GM12891 (cell line): ENCODE results near the gene DELE1. TPM values are rescaled to one million over a fixed set of nuclear protein-coding genes. Genes with fewer than 3 reads are reported as not detected.

Source experiments
- DNase-seq: peaks from one replicate; pipeline ENCODE4 v3.0.0; 2011; ENCODE audit warnings: low spot score; ENCODE audit not compliant: insufficient read length
- FAIRE-seq: peaks from 2 replicates; lab custom pipeline; 2011; peaks lifted over from hg19 to GRCh38; lab: Jason Lieb, UNC
- PAX5 ChIP-seq: IDR thresholded peaks from 2 replicates; pipeline ENCODE4 v1.6.1; 2011; ENCODE audit warnings: low read length, moderate library complexity, mild to moderate bottlenecking; ENCODE audit not compliant: insufficient read depth, severe bottlenecking
- POLR2A ChIP-seq: IDR thresholded peaks from 2 replicates; pipeline ENCODE4 v1.6.1; 2011; ENCODE audit warnings: low read depth, low read length, control low read depth
- POLR2AphosphoS5 ChIP-seq: IDR thresholded peaks from 2 replicates; pipeline ENCODE4 v1.6.1; 2011; ENCODE audit warnings: low read depth, low read length, control low read depth
- POU2F2 ChIP-seq: IDR thresholded peaks from 2 replicates; pipeline ENCODE4 v1.6.1; 2011; ENCODE audit warnings: low read depth, mild to moderate bottlenecking, control low read depth, low read length, moderate library complexity
- SPI1 ChIP-seq: IDR thresholded peaks from 2 replicates; pipeline ENCODE4 v1.6.1; 2011; ENCODE audit warnings: low read depth, low read length, control low read depth
- TAF1 ChIP-seq: IDR thresholded peaks from 2 replicates; pipeline ENCODE4 v1.6.1; 2011; ENCODE audit warnings: low read depth, low read length, control low read depth
- polyA plus RNA-seq: library from polyadenylated mRNA; unstranded; fragments of >200 nt; gene quantifications from one replicate; pipeline ENCODE4 v1.2.1, GENCODE V29; 2012; ENCODE audit warnings: low read depth, missing spikeins, inconsistent platforms; ENCODE audit not compliant: missing spikeins

DELE1 gene, protein sequence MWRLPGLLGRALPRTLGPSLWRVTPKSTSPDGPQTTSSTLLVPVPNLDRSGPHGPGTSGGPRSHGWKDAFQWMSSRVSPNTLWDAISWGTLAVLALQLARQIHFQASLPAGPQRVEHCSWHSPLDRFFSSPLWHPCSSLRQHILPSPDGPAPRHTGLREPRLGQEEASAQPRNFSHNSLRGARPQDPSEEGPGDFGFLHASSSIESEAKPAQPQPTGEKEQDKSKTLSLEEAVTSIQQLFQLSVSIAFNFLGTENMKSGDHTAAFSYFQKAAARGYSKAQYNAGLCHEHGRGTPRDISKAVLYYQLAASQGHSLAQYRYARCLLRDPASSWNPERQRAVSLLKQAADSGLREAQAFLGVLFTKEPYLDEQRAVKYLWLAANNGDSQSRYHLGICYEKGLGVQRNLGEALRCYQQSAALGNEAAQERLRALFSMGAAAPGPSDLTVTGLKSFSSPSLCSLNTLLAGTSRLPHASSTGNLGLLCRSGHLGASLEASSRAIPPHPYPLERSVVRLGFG
- polyA plus RNA-seq: 32.8 TPM

DNA sequence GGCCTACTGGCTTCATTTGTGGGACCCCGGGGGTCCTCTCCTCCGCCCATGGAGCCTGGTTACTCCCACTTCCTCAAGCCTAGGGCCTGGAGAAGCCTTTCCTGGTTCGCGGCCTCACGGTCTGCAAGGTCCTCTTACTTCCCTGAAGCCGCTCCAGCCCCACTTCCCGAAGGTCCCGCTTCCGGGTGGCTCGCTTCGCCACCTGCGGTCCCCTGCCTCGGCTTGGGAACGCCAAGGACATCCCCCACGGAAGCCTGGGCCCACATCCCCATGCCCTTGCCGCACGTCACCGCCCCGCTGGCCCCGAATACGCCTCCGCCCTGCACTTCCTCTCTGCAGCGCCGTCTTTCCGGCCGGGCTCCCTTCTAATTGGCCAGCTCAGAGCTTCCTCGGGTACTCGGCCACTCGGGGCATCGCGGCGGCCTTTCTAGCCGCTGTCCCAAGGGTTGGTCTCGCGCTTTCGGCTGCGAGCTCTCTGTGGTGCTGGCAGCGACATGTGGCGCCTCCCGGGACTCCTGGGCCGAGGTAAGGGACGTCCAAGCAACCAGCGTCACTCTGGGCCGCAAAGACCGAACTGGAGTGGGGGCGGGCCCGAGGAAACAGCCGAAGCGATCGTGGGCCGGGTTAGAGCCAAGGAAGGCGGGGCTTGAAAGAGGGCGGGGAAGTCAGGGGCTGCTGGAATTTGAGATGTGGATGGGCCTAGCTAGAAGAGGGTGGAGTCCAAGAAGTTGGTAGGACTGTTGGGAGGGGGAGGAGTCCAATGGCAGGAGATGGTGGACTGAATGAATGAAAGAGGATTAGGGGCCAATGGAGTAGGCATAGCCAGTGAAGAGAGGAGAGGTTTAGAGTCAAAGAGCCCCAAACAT, at the start of gene DELE1:
DELE1 (plus strand) TSS at position 424 of the 866 bp plus-strand sequence; CDS start at position 495, 71 bp downstream.
- peak; percentile 86 for DNase-seq
- peak; percentile 88 for FAIRE-seq
- TF ChIP-seq TAF1 (peak; percentile 24; the same call in 1 of the 2 replicates), POLR2A (peak; percentile 79), PAX5 (no peak), POLR2AphosphoS5 (peak; percentile 78), POU2F2 (peak; percentile 47), SPI1 (peak; percentile 92)

DNA sequence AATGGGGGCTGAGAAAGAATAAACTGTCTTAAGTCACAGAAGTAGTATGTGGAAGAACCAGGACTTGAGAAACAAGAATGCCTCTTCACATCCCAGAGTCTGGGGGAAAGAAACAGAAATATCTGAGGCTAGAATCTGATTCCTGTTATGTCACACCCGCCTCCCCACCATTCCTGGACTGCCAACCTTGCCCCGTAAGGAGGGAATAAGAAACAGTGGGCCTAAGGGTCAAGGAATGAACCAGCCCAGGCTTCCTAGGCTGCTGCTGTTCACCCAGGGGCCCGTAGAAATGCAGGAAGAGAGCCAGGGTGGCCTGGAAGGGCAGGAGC, 49.8 kb upstream of the DELE1 start:
- FAIRE-seq (no peak), DNase-seq (no peak)
- TF ChIP-seq POLR2AphosphoS5 (no peak), TAF1 (no peak), POLR2A (no peak), SPI1 (no peak), POU2F2 (no peak), PAX5 (no peak)

DNA sequence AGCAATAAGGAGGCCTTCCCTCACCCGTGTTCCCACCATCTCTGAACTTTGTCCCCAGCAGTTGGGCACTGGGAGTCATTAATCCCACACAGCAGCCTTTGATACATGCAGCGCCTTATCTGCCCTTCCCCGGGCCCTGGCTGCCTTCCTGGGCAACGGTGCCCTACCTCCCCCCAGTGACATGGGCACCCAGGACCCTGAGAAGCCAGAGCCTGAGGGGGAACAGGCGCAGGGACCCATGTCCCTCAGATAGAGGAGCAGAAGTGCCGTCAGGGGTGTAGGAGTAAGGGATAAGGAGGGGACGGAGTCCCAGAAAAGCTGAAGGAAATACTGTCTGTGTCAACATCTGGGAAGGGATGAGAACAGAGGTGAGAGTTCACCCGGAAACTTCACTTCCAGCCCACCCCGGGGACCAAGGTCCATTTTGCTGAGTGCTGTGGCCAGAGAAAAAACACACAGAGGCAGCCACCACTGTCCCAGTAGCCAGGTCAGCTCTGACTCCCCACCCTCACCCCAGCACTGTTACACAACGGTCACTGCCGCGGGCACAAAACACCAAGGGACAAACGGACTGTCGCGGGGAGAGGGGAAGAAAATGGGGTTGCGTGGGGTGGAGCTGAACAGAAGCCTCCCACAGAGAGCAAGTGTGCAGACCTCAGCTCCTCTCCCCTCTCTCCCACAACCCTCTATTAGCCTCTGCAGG, 49.3 kb upstream of the DELE1 start:
- no peak for FAIRE-seq
- TF ChIP-seq POU2F2 (no peak), PAX5 (no peak), POLR2A (no peak), POLR2AphosphoS5 (no peak), SPI1 (no peak), TAF1 (no peak)
- no peak for DNase-seq

DNA sequence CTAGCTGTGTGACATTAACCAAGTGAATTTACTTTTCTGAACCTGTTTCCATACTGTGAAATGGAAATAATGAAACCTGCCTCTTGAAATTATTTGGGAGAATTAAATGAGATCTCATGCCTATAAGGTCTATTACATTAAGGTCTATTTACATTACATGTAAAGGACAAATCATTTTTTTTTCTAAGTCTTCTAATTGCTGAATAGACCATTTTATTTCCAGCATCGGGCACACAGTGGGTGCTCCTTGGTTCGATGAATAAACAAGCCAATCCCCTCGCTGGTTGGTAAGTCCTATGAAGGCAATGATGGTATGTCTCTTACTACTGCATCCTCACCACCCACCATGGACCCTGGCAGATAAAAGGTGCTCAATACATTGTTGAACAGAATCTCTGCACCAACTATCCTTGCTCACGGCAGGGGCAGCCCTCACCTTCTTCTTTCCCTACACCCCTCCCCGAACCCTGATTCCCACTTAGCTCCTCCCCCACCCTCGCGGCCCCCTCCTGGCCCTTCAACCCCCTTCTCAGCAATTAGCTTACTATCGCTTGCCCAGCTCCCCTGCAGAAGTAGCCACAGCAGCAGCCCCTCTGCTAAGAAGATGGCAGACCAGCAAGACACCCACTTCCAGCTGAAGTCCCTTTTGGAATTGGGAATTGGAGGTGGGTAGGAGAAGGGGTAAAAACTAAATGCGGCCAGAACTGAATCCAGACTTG, 48.5 kb upstream of the DELE1 start:
- no peak for DNase-seq
- TF ChIP-seq POU2F2 (no peak), PAX5 (no peak), POLR2A (no peak), POLR2AphosphoS5 (no peak), SPI1 (no peak), TAF1 (no peak)
- no peak for FAIRE-seq

DNA sequence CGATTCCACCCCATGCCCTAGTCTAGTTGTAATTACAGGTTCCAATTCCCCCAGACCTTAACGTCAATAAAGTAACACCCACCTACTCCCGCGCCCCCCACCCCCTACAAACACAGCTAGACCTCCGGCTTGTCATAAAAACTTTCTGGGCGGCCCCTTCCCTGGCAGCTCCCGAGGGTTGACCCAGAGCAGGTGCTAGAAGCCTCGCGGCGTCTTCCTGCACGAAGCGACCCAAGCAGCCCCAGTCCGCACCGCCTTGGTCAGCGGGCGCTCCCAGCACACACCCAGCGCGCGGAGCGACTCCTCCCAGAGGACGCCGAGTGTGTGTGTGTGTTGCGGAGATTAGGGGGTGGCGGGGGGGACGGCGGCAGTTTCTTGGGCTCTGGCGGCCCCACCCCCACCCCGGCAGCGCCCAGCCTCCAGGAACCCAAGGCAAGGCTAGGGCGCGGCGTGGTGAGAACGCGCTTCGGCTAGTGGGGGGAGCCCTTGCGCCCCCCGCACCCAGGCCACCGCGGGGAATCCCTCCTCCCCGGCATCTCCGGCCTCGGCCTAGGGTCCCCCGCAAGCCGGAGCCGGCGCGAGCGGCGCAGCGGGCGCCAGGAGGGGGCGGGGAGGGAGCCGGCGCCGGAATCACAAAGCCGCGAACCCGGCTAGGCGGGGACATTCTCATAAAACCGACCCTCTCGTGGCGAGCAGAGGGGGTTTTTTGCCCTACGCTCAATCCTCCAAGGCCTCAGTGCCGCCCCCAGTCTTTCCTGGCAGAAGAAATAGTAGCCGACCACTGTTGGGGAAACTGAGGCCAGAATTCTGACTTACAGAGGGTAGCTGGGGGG, 47.7 kb upstream of the DELE1 start:
- TF ChIP-seq PAX5: no peak
- TF ChIP-seq POLR2AphosphoS5: no peak
- TF ChIP-seq POU2F2: no peak
- TF ChIP-seq POLR2A: no peak
- no peak for TF ChIP-seq TAF1
- TF ChIP-seq SPI1: no peak
- DNase-seq (no peak), FAIRE-seq (no peak)

DNA sequence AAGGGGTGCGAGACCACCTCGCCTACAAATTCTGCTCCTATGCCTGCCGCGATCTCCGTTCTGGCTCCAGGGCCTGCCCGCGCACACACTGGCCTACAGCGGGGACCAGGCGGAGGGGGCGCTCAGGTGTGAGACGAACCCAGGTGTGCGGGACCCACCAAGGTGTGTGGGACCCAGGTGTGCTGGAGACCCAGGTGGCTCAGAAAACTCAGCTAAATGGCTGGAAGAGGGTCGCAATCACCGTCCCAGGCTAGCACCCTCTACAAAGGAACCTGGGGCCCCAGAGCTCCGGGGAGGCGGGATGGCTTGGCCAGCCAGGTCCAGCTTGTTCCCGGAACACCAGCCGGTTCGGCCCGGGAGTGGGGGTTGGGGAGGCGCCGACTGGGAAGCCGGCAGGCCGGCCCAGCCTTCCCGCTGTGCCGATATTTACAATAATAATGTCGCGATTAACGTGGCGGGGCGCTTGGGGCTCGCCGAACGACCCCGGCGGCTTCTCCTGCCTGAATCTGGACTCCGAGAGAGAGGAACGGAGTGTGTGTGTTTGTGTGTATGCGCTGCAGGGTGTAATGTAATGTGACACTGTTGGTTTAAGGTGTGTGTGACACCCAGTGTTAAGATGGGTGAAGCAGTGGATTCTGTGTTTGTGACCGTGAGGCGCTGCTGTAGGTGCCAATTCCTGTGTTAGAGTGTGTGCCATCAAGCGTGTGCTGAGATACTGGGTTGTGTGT, 46.9 kb upstream of the DELE1 start:
- TF ChIP-seq SPI1 (no peak), POU2F2 (no peak), POLR2A (no peak), PAX5 (no peak), POLR2AphosphoS5 (no peak)
- DNase-seq (no peak), FAIRE-seq (no peak)

DNA sequence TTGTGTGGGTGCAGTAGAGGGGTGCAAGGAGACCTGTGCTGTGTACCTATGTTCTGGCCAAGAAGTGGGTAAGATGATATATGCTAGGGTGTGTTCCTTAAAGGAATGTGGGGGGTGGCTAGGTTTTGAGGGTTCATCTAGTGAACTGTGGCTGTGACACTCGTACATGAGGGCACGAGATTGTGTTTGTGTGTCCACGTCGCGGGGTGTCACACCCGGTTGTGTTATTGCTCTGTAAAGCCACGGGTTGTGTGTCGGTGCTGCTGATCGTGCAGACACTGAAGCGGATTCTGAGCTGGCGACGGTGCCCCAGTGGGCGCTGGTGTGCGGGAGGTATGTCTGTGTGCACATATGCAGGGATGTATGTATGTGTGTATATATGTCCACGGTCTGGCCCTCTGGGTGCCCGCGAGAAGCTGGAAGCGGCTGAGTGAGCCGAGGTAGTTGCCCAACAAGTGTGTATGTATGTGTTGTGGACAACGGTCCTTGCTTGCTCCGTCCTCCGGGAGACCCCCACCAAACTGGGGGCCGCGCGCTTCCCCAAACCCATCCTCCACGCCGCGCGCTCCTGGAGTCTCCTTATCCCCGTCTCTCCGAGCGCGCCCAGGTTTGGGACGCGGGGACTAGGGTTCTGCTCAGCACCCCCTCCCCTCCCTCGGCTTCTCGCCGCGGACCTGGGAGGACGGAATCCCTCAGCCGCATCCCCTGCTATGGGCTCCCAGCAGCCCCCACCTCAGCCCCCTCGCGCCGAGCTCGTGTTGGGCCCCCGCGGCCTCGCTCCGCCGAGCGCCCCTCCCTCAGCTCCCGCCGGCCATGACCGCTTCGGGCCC, 46.1 kb upstream of the DELE1 start:
- peak; percentile 58 for FAIRE-seq
- DNase-seq: no peak
- TF ChIP-seq SPI1 (no peak), POLR2AphosphoS5 (no peak), PAX5 (no peak), TAF1 (no peak), POU2F2 (no peak), POLR2A (no peak)
